ENCODE results near the gene SLC38A9. TPM values are rescaled to one million over a fixed set of nuclear protein-coding genes. Genes with fewer than 3 reads are reported as not detected.

The SLC38A9 gene
- total and polyA plus RNA-seq, 2 of the 8 experiments (the other 6 are each of a cell fraction or from before 2014, with no cell fraction given): 29.2 to 43.7 TPM

- TF ChIP-seq CHD7 (IDR thresholded peaks at IDR 0.05; ENCODE audit: insufficient replicate concordance, low read length) (no peak), SIRT6 (IDR thresholded peaks at IDR 0.05; ENCODE audit: low read length) (no peak), CHD2 (IDR thresholded peaks at IDR 0.05; ENCODE audit: low read length) (no peak), CBX5 (IDR thresholded peaks at IDR 0.05; ENCODE audit: low read depth, low read length) (no peak)
These were observed 110.9 kb downstream of the SLC38A9 start (continued) for GRCh38 chr5:55601204-55601618.

Data from H1 (cell line).